ENCODE measurements around the gene MOB1A. TPM values are rescaled to one million over a fixed set of nuclear protein-coding genes. Genes with fewer than 3 reads are reported as not detected.

Gene MOB1A
- total and polyA plus RNA-seq, 2 of the 13 experiments (the other 11 are each of a cell fraction or from before 2014, with no cell fraction given): 48.2 to 139 TPM

DNA sequence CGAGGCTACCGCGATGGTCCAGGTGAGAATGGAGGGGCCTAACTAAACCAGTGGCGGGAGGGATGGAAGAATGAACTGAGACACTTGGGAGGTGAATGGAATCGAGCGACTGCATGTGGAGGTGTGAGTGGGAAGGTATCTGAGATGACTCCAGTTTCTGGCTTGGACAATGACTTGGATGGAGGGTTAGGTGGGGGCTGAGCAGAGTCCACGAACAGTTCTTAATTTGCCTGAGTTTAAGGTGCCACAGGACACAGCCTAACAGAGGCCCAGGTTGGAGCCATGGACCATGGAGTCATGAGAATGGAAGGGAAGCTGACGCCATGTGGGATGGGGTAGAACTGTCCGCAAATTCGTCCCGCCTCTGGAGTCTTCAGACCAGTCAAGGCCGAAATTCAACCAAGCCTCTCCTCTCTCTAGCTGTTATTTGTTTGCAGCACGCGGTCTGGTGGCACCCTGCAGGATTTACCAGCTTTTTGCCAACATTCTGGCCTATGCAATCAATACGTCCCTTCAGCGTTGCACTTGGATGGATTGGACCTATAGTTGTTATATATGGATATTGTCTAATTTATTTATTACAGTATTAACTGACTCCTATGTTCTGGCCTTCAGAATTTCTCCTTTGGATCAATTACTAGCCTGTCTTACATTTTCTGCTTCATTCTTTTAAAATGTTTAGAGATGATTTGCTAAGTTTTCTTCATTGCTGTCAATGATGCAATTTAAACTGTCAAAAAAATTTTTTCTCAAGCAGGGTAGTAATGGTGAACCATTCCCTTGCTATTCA lies 30.0 kb downstream of the MOB1A start (continued):
- TF ChIP-seq SMAD9 (CRISPR knock-in tag; IDR thresholded peaks at IDR 0.05) (no peak), TFE3 (CRISPR knock-in tag; IDR thresholded peaks at IDR 0.05) (no peak), NR3C1 (CRISPR knock-in tag; IDR thresholded peaks at IDR 0.05) (no peak), ZNF292 (CRISPR knock-in tag; IDR thresholded peaks at IDR 0.05; ENCODE audit: borderline replicate concordance, low read depth) (peak; percentile 41; the same call in 1 of the 2 replicates), DNMT1 (CRISPR knock-in tag; IDR thresholded peaks at IDR 0.05) (no peak), ERF (CRISPR knock-in tag; IDR thresholded peaks at IDR 0.05) (no peak), ZNF33A (CRISPR knock-in tag; IDR thresholded peaks at IDR 0.05; ENCODE audit: borderline replicate concordance) (no peak), SP5 (CRISPR knock-in tag; IDR thresholded peaks at IDR 0.05; ENCODE audit: borderline replicate concordance, low read depth) (no peak), CBX5 (CRISPR knock-in tag; IDR thresholded peaks at IDR 0.05; ENCODE audit: borderline replicate concordance) (no peak), ZNF326 (CRISPR knock-in tag; IDR thresholded peaks at IDR 0.05; ENCODE audit: borderline replicate concordance) (no peak), RNF219 (CRISPR knock-in tag; IDR thresholded peaks at IDR 0.05) (no peak), EEA1 (CRISPR knock-in tag; IDR thresholded peaks at IDR 0.05; ENCODE audit: borderline replicate concordance) (no peak), HOXA9 (CRISPR knock-in tag; IDR thresholded peaks at IDR 0.05; ENCODE audit: borderline replicate concordance) (no peak), NFKB2 (CRISPR knock-in tag; IDR thresholded peaks at IDR 0.05; ENCODE audit: borderline replicate concordance) (no peak; the same call in 1 of the 2 replicates), MEIS2 (CRISPR knock-in tag; IDR thresholded peaks at IDR 0.05) (no peak), TCF12 (IDR thresholded peaks at IDR 0.05) (no peak), TCF12 (CRISPR knock-in tag; IDR thresholded peaks at IDR 0.05) (no peak)
- TF ChIP-seq, protein P1, sequence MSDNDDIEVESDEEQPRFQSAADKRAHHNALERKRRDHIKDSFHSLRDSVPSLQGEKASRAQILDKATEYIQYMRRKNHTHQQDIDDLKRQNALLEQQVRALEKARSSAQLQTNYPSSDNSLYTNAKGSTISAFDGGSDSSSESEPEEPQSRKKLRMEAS (IDR thresholded peaks at IDR 0.05): peak; percentile 17
- TF ChIP-seq, protein P2, sequence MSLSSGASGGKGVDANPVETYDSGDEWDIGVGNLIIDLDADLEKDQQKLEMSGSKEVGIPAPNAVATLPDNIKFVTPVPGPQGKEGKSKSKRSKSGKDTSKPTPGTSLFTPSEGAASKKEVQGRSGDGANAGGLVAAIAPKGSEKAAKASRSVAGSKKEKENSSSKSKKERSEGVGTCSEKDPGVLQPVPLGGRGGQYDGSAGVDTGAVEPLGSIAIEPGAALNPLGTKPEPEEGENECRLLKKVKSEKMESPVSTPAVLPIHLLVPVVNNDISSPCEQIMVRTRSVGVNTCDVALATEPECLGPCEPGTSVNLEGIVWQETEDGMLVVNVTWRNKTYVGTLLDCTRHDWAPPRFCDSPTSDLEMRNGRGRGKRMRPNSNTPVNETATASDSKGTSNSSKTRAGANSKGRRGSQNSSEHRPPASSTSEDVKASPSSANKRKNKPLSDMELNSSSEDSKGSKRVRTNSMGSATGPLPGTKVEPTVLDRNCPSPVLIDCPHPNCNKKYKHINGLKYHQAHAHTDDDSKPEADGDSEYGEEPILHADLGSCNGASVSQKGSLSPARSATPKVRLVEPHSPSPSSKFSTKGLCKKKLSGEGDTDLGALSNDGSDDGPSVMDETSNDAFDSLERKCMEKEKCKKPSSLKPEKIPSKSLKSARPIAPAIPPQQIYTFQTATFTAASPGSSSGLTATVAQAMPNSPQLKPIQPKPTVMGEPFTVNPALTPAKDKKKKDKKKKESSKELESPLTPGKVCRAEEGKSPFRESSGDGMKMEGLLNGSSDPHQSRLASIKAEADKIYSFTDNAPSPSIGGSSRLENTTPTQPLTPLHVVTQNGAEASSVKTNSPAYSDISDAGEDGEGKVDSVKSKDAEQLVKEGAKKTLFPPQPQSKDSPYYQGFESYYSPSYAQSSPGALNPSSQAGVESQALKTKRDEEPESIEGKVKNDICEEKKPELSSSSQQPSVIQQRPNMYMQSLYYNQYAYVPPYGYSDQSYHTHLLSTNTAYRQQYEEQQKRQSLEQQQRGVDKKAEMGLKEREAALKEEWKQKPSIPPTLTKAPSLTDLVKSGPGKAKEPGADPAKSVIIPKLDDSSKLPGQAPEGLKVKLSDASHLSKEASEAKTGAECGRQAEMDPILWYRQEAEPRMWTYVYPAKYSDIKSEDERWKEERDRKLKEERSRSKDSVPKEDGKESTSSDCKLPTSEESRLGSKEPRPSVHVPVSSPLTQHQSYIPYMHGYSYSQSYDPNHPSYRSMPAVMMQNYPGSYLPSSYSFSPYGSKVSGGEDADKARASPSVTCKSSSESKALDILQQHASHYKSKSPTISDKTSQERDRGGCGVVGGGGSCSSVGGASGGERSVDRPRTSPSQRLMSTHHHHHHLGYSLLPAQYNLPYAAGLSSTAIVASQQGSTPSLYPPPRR (CRISPR knock-in tag; IDR thresholded peaks at IDR 0.05; ENCODE audit: borderline replicate concordance): peak; percentile 26; the same call in 1 of the 2 replicates
